ENCODE measurements around the gene WDR70. TPM values are rescaled to one million over a fixed set of nuclear protein-coding genes. Genes with fewer than 3 reads are reported as not detected.
"Not testable (repeated sequence)": the region's sequence is repeated elsewhere in the genome, so short reads cannot be mapped to it uniquely, and the experiment has no call there.

Gene WDR70
- total RNA-seq, 1 experiment from 2014 or later = 78.2 TPM

DNA sequence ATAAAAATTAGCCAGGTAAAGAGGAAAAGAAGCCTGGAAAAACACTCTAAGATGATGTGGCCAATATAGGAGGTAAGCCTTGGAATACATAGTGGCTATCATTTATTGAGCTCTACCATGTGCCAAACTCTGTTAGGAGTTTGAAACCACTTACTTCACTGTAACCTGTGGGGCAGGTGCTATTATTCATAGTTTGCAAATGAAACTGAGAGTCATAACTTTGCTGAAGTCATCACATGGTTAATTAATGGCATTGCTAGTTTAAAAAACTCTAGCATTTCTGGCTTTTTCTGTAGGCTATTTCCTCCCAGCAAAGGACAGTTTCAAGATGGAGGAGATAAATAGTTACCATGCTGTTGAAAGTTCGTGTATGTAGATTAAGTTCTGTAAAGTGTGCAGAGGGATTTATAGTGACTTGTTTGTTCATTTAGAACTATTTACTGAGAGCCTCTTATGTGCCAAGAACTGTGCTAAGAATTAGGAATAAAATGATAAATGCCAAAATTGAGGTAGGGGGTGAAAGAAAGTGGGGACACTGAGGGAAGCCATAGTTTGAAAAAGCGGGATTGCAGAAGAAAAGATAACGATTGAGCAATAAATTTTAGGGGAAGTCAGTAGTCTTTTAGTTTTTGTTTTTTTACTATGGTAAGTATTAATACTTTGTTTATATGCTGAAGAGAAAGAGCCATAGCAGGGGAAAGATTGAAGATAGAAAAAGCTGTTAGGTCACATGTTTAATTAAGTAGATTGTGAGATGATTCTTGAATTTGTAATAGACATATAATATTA lies 57.2 kb downstream of the WDR70 start:
- no peaks in the 10 kb centered on the region for H3K27me3 ChIP-seq (ENCODE audit: insufficient read depth, low read depth)
- H3K4me1 ChIP-seq (replicated peaks; ENCODE audit: insufficient read depth) = no peaks in the 10 kb centered on the region
- no peak for DNase-seq
- H3K4me2 ChIP-seq = no peak overlapping the region
- no peaks in the 10 kb centered on the region for H3K36me3 ChIP-seq (ENCODE audit: low read depth)
- H3K27ac ChIP-seq = no peak overlapping the region
- no peaks in the 10 kb centered on the region for H3K9me2 ChIP-seq (ENCODE audit: insufficient read depth)
- no peaks in the 10 kb centered on the region for H3F3A ChIP-seq (ENCODE audit: insufficient read depth, low read depth)
- ChIA-PET CTCF (no interaction called here), POLR2A (ENCODE audit: unreplicated experiment) (interaction anchor here (0.7 kb wide), 1 partner anchor 23 kb away, joined by 6 read pairs; no protein-coding TSS in a partner anchor)
- 0 out of 2 replicates have a peak, but pooled peaks cover 9% of the 10 kb centered on the region for H4K20me1 ChIP-seq (ENCODE audit: insufficient read depth)
- H3K79me2 ChIP-seq (ENCODE audit: low read depth) = no peaks in the 10 kb centered on the region
- TF ChIP-seq, protein P1, sequence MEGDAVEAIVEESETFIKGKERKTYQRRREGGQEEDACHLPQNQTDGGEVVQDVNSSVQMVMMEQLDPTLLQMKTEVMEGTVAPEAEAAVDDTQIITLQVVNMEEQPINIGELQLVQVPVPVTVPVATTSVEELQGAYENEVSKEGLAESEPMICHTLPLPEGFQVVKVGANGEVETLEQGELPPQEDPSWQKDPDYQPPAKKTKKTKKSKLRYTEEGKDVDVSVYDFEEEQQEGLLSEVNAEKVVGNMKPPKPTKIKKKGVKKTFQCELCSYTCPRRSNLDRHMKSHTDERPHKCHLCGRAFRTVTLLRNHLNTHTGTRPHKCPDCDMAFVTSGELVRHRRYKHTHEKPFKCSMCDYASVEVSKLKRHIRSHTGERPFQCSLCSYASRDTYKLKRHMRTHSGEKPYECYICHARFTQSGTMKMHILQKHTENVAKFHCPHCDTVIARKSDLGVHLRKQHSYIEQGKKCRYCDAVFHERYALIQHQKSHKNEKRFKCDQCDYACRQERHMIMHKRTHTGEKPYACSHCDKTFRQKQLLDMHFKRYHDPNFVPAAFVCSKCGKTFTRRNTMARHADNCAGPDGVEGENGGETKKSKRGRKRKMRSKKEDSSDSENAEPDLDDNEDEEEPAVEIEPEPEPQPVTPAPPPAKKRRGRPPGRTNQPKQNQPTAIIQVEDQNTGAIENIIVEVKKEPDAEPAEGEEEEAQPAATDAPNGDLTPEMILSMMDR (conservative IDR thresholded peaks at IDR 0.05) = no peak
- TF ChIP-seq EZH2 (IDR thresholded peaks at IDR 0.05; ENCODE audit: low read depth) = no peak
- H3K4me3 ChIP-seq = no peak overlapping the region
- no peaks in the 10 kb centered on the region for H3K9me3 ChIP-seq (ENCODE audit: insufficient read depth, low read depth)
- H2AFZ ChIP-seq = no peak overlapping the region
- no TSS peak for BruUV-seq (replicated peaks)
- intact Hi-C loops (cut with micrococcal nuclease; ENCODE audit: unreplicated experiment) = no loop called here

DNA sequence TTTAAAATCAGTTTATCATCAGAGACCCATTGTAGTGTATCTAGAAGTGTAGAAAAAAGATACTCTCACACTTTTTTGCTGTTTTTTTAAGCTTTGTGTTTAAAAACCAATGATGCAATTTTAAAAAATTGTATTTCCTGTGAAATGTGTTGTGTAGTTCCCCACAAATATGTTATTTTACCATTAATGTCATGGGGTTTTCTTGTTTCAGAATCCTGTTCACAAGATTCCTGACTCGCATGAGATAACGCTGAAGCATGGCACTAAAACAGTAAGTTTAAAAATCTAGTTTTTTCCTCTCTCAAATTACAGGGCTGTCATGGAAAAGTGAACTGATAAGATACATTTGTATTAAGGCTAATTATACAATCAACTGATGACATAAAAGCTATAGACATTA lies 58.6 kb downstream of the WDR70 start:
- BruUV-seq (replicated peaks) = no TSS peak
- Histone ChIP-seq H3K4me1 (replicated peaks; ENCODE audit: insufficient read depth) (no peaks in the 10 kb centered on the region), H3K79me2 (ENCODE audit: low read depth) (no peaks in the 10 kb centered on the region), H2AFZ (no peak overlapping the region), H3K9me2 (ENCODE audit: insufficient read depth) (no peaks in the 10 kb centered on the region), H3K4me2 (no peak overlapping the region), H3K9me3 (ENCODE audit: insufficient read depth, low read depth) (no peaks in the 10 kb centered on the region), H3F3A (ENCODE audit: insufficient read depth, low read depth) (no peaks in the 10 kb centered on the region), H3K4me3 (no peak overlapping the region), H3K27me3 (ENCODE audit: insufficient read depth, low read depth) (no peaks in the 10 kb centered on the region), H3K27ac (no peak overlapping the region), H4K20me1 (ENCODE audit: insufficient read depth) (0 out of 2 replicates have a peak, but pooled peaks cover 9% of the 10 kb centered on the region), H3K36me3 (ENCODE audit: low read depth) (no peaks in the 10 kb centered on the region)
- ChIA-PET CTCF (no interaction called here), POLR2A (ENCODE audit: unreplicated experiment) (no interaction called here)
- no peak for TF ChIP-seq EZH2 (IDR thresholded peaks at IDR 0.05; ENCODE audit: low read depth)
- TF ChIP-seq, protein P1 (conservative IDR thresholded peaks at IDR 0.05) = no peak
- intact Hi-C loops (cut with micrococcal nuclease; ENCODE audit: unreplicated experiment) = no loop called here
- DNase-seq = no peak

DNA sequence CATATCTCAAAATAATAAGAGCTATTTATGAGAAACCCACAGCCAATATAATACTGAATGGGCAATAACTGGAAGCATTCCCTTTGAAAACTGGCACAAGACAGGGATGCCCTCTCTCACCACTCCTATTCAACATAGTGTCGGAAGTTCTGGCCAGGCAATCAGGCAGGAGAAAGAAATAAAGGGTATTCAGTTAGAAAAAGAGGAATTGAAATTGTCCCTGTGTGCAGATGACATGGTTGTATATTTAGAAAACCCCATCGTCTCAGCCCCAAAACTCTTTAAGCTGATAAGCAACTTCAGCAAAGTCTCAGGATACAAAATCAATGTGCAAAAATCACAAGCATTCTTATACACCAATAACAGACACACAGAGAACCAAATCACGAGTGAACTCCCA lies 66.7 kb downstream of the WDR70 start:
- POLR2A ChIA-PET (ENCODE audit: unreplicated experiment) = not testable (repeated sequence)

More for the DNA sequence above, 66.7 kb downstream of the WDR70 start:
- H3K4me3 ChIP-seq; H3K9me3 ChIP-seq (ENCODE audit: insufficient read depth, low read depth); DNase-seq; H3K27ac ChIP-seq; H3K9me2 ChIP-seq (ENCODE audit: insufficient read depth); H3F3A ChIP-seq (ENCODE audit: insufficient read depth, low read depth); H3K36me3 ChIP-seq (ENCODE audit: low read depth); BruUV-seq (replicated peaks); H4K20me1 ChIP-seq (ENCODE audit: insufficient read depth); H3K79me2 ChIP-seq (ENCODE audit: low read depth); H2AFZ ChIP-seq; CTCF ChIA-PET; intact Hi-C loops (cut with micrococcal nuclease; ENCODE audit: unreplicated experiment); H3K4me1 ChIP-seq (replicated peaks; ENCODE audit: insufficient read depth); H3K4me2 ChIP-seq; H3K27me3 ChIP-seq (ENCODE audit: insufficient read depth, low read depth): not testable (repeated sequence)

Measured in PC-9 (cell line).